ENCODE data around the gene CCDC146. TPM values are rescaled to one million over a fixed set of nuclear protein-coding genes. Genes with fewer than 3 reads are reported as not detected.

Gene CCDC146
- total RNA-seq, 2 donors from 2014 or later, result 3.3 to 6.6 TPM

- H3K4me3 Mint-ChIP-seq, result no peak overlapping the region
- no peak overlapping the region for H3K27ac Mint-ChIP-seq
- ATAC-seq (replicated peaks), result no peak
- no peaks in the 10 kb centered on the region for H3K9me3 Mint-ChIP-seq
- H3K4me1 Mint-ChIP-seq, result no peaks in the 10 kb centered on the region
- no peaks in the 10 kb centered on the region for H3K36me3 Mint-ChIP-seq (ENCODE audit: low read depth)
- H3K27me3 Mint-ChIP-seq, result no peaks in the 10 kb centered on the region
These were observed 170.6 kb downstream of the CCDC146 start for GRCh38 chr7:77293046-77293445.

- Mint-ChIP-seq H3K36me3 (ENCODE audit: low read depth) (no peaks in the 10 kb centered on the region), H3K9me3 (no peaks in the 10 kb centered on the region), H3K27ac (no peak overlapping the region), H3K27me3 (no peaks in the 10 kb centered on the region), H3K4me3 (no peak overlapping the region), H3K4me1 (no peaks in the 10 kb centered on the region)
- no peak for ATAC-seq (replicated peaks)
These were observed 173.1 kb downstream of the CCDC146 start for GRCh38 chr7:77295549-77295948.

- Mint-ChIP-seq H3K9me3 (peaks cover 7% of the 10 kb centered on the region), H3K27me3 (no peaks in the 10 kb centered on the region), H3K4me1 (no peaks in the 10 kb centered on the region), H3K4me3 (no peak overlapping the region), H3K27ac (no peak overlapping the region), H3K36me3 (ENCODE audit: low read depth) (peaks cover 49% of the 10 kb centered on the region)
- no peak for ATAC-seq (replicated peaks)
These were observed 184.0 kb downstream of the CCDC146 start for GRCh38 chr7:77306231-77307067.

GRCh38 chr7:77308792-77309191 is 186.4 kb downstream of the CCDC146 start:
- Mint-ChIP-seq H3K4me1 (no peaks in the 10 kb centered on the region), H3K36me3 (ENCODE audit: low read depth) (peaks cover 45% of the 10 kb centered on the region), H3K27ac (no peak overlapping the region), H3K4me3 (no peak overlapping the region), H3K27me3 (no peaks in the 10 kb centered on the region), H3K9me3 (peaks cover 7% of the 10 kb centered on the region)
- no peak for ATAC-seq (replicated peaks)

GRCh38 chr7:77309714-77310220 is 187.4 kb downstream of the CCDC146 start:
- no peak overlapping the region for H3K4me3 Mint-ChIP-seq
- H3K27ac Mint-ChIP-seq, result no peak overlapping the region
- H3K36me3 Mint-ChIP-seq (ENCODE audit: low read depth), result peaks cover 48% of the 10 kb centered on the region
- no peaks in the 10 kb centered on the region for H3K4me1 Mint-ChIP-seq
- H3K9me3 Mint-ChIP-seq, result peaks cover 7% of the 10 kb centered on the region
- ATAC-seq (replicated peaks), result no peak
- H3K27me3 Mint-ChIP-seq, result no peaks in the 10 kb centered on the region

- no peaks in the 10 kb centered on the region for H3K9me3 Mint-ChIP-seq
- H3K27me3 Mint-ChIP-seq, result no peaks in the 10 kb centered on the region
- no peaks in the 10 kb centered on the region for H3K4me1 Mint-ChIP-seq
- no peak overlapping the region for H3K4me3 Mint-ChIP-seq
- H3K27ac Mint-ChIP-seq, result no peak overlapping the region
- no peak for ATAC-seq (replicated peaks)
- H3K36me3 Mint-ChIP-seq (ENCODE audit: low read depth), result peaks cover 46% of the 10 kb centered on the region
These were observed 188.6 kb downstream of the CCDC146 start for GRCh38 chr7:77310982-77311381.

- Mint-ChIP-seq H3K4me3 (no peak overlapping the region), H3K27me3 (no peaks in the 10 kb centered on the region), H3K4me1 (no peaks in the 10 kb centered on the region), H3K36me3 (ENCODE audit: low read depth) (peaks cover 56% of the 10 kb centered on the region), H3K9me3 (no peaks in the 10 kb centered on the region), H3K27ac (no peak overlapping the region)
- no peak for ATAC-seq (replicated peaks)
These were observed 190.7 kb downstream of the CCDC146 start for GRCh38 chr7:77313085-77313484.

GRCh38 chr7:77313876-77314480 is 191.6 kb downstream of the CCDC146 start:
- Mint-ChIP-seq H3K36me3 (ENCODE audit: low read depth) (peaks cover 58% of the 10 kb centered on the region), H3K27ac (no peak overlapping the region)
- no peak for ATAC-seq (replicated peaks)

GRCh38 chr7:77315182-77315591 is 192.8 kb downstream of the CCDC146 start:
- peaks cover 66% of the 10 kb centered on the region for H3K36me3 Mint-ChIP-seq (ENCODE audit: low read depth)
- no peaks in the 10 kb centered on the region for H3K4me1 Mint-ChIP-seq
- no peaks in the 10 kb centered on the region for H3K27me3 Mint-ChIP-seq
- H3K27ac Mint-ChIP-seq, result no peak overlapping the region
- no peaks in the 10 kb centered on the region for H3K9me3 Mint-ChIP-seq
- H3K4me3 Mint-ChIP-seq, result no peak overlapping the region
- ATAC-seq (replicated peaks), result no peak

More at GRCh38 chr7:77313876-77314480, 191.6 kb downstream of the CCDC146 start:
- H3K4me3 Mint-ChIP-seq, result no peak overlapping the region
- H3K9me3 Mint-ChIP-seq, result no peaks in the 10 kb centered on the region
- H3K27me3 Mint-ChIP-seq, result no peaks in the 10 kb centered on the region
- no peaks in the 10 kb centered on the region for H3K4me1 Mint-ChIP-seq

GRCh38 chr7:77316219-77316978 is 194.0 kb downstream of the CCDC146 start:
- Mint-ChIP-seq H3K4me1 (no peaks in the 10 kb centered on the region), H3K27ac (no peak overlapping the region), H3K36me3 (ENCODE audit: low read depth) (peaks cover 57% of the 10 kb centered on the region), H3K27me3 (no peaks in the 10 kb centered on the region), H3K4me3 (no peak overlapping the region), H3K9me3 (no peaks in the 10 kb centered on the region)
- ATAC-seq (replicated peaks), result no peak

- Mint-ChIP-seq H3K4me1 (no peaks in the 10 kb centered on the region), H3K4me3 (no peak overlapping the region), H3K36me3 (ENCODE audit: low read depth) (peaks cover 44% of the 10 kb centered on the region), H3K27ac (no peak overlapping the region), H3K27me3 (no peaks in the 10 kb centered on the region), H3K9me3 (no peaks in the 10 kb centered on the region)
- no peak for ATAC-seq (replicated peaks)
These were observed 195.6 kb downstream of the CCDC146 start for GRCh38 chr7:77318019-77318418.

- H3K36me3 Mint-ChIP-seq (ENCODE audit: low read depth), result peaks cover 38% of the 10 kb centered on the region
These were observed 197.7 kb downstream of the CCDC146 start for GRCh38 chr7:77320137-77320536.

GRCh38 chr7:77320714-77321113 is 198.3 kb downstream of the CCDC146 start:
- H3K4me3 Mint-ChIP-seq, result no peak overlapping the region
- ATAC-seq (replicated peaks), result no peak

More at GRCh38 chr7:77320137-77320536, 197.7 kb downstream of the CCDC146 start:
- Mint-ChIP-seq H3K27ac (no peak overlapping the region), H3K27me3 (no peaks in the 10 kb centered on the region), H3K4me1 (no peaks in the 10 kb centered on the region), H3K4me3 (no peak overlapping the region), H3K9me3 (no peaks in the 10 kb centered on the region)
- no peak for ATAC-seq (replicated peaks)

GRCh38 chr7:77321300-77321699 is 198.9 kb downstream of the CCDC146 start:
- Mint-ChIP-seq H3K4me3 (no peak overlapping the region), H3K4me1 (peaks cover 4% of the 10 kb centered on the region), H3K27ac (no peak overlapping the region), H3K27me3 (no peaks in the 10 kb centered on the region), H3K9me3 (no peaks in the 10 kb centered on the region), H3K36me3 (ENCODE audit: low read depth) (peaks cover 33% of the 10 kb centered on the region)
- no peak for ATAC-seq (replicated peaks)

More at GRCh38 chr7:77320714-77321113, 198.3 kb downstream of the CCDC146 start:
- H3K36me3 Mint-ChIP-seq (ENCODE audit: low read depth), result peaks cover 36% of the 10 kb centered on the region
- H3K9me3 Mint-ChIP-seq, result no peaks in the 10 kb centered on the region
- no peaks in the 10 kb centered on the region for H3K27me3 Mint-ChIP-seq
- H3K4me1 Mint-ChIP-seq, result no peaks in the 10 kb centered on the region
- no peak overlapping the region for H3K27ac Mint-ChIP-seq
